B cell (primary cell): ENCODE data around the gene SFT2D2. TPM values are rescaled to one million over a fixed set of nuclear protein-coding genes. Genes with fewer than 3 reads are reported as not detected.

ENCODE experiments used
- ATAC-seq: fragments of 200-7000 bp; cut with Tn5 transposase; one replicate; pipeline ENCODE4 v1.10.0; 2021; ENCODE audit warnings: low read depth, mild to moderate bottlenecking, moderate number of reproducible peaks, moderate library complexity
- CTCF ChIA-PET: fragments of 350-600 bp; sonication (Branson Sonifier 250); formaldehyde crosslinking; loops from one replicate; lab custom pipeline; 2021; ENCODE audit warnings: antibody characterized with exemption, inconsistent platforms; lab: Charles Lee
- POLR2A ChIA-PET: fragments of 350-600 bp; sonication (Branson Sonifier 250); formaldehyde crosslinking; loops from one replicate; lab custom pipeline; 2021; ENCODE audit warnings: antibody characterized with exemption; lab: Charles Lee
- DNase-seq: peaks from one replicate; pipeline ENCODE4 v3.0.0; 2013
- H2AFZ ChIP-seq: 2 replicates; pipeline ENCODE4 v1.6.1; 2012; ENCODE audit warnings: mild to moderate bottlenecking, low read depth, low read length; ENCODE audit not compliant: insufficient read depth, poor library complexity, severe bottlenecking
- H3K27ac ChIP-seq, 2 donors: 1 replicate in 1 of 2; 2 replicates in 1 of 2; pipeline ENCODE4 v1.5.1; 2012 to 2013; ENCODE audit warnings: low read length in 2 of 2, mild to moderate bottlenecking in 2 of 2, moderate library complexity in 1 of 2
- H3K27me3 ChIP-seq, 4 experiments: fragments of 200-600 bp in 1 of 4; sonication (generic) in 1 of 4; replicated peaks in 1 of 4; 1 replicate in 2 of 4; 2 replicates in 2 of 4; pipeline versions ENCODE4 v1.6.1 to v1.7.0; 2013 to 2016; ENCODE audit warnings: low read length in 3 of 4, mild to moderate bottlenecking in 2 of 4, mixed read lengths in 1 of 4, moderate library complexity in 1 of 4; ENCODE audit not compliant: insufficient read depth in 4 of 4, control insufficient read depth in 3 of 4; ENCODE audit errors: control extremely low read depth in 1 of 4
- H3K36me3 ChIP-seq, 2 experiments: replicated peaks in 1 of 2; 1 replicate in 1 of 2; 2 replicates in 1 of 2; pipeline versions ENCODE4 v1.6.1 to v1.7.1; 2013; ENCODE audit warnings: low read length in 1 of 2; ENCODE audit not compliant: insufficient read depth in 2 of 2, control insufficient read depth in 1 of 2; ENCODE audit errors: control extremely low read depth in 1 of 2, extremely low read depth in 1 of 2
- H3K4me1 ChIP-seq, 2 donors: fragments of 200-600 bp in 1 of 2; sonication (generic) in 1 of 2; 1 replicate in 1 of 2; 2 replicates in 1 of 2; pipeline versions ENCODE4 v1.5.1 to v1.6.1; 2013 to 2017; ENCODE audit warnings: low read length in 2 of 2; ENCODE audit not compliant: control insufficient read depth in 2 of 2, insufficient read depth in 2 of 2
- H3K4me2 ChIP-seq: replicated peaks from 2 replicates; pipeline ENCODE3; 2012; ENCODE audit warnings: mild to moderate bottlenecking, low read depth, low read length; ENCODE audit not compliant: poor library complexity, severe bottlenecking
- H3K4me3 ChIP-seq, 5 experiments: fragments of 200-600 bp in 1 of 5; sonication (generic) in 1 of 5; 1 replicate in 3 of 5; 2 replicates in 2 of 5; pipeline versions ENCODE4 v1.5.1 to v1.7.0; 2011 to 2016; ENCODE audit warnings: low read length in 4 of 5, mild to moderate bottlenecking in 4 of 5, low read depth in 2 of 5, control low read depth in 1 of 5, moderate library complexity in 1 of 5; ENCODE audit not compliant: insufficient read depth in 1 of 5; ENCODE audit errors: control extremely low read depth in 1 of 5, extremely low read depth in 1 of 5
- H3K79me2 ChIP-seq: fragments of 200-600 bp; sonication (generic); one replicate; pipeline ENCODE4 v1.6.0; 2016; ENCODE audit warnings: low read length; ENCODE audit not compliant: control insufficient read depth, insufficient read depth
- H3K9ac ChIP-seq: fragments of 200-600 bp; sonication (generic); 2 replicates; pipeline ENCODE4 v1.6.1; 2017; ENCODE audit warnings: mild to moderate bottlenecking, low read length, moderate library complexity
- H3K9me3 ChIP-seq, 3 donors: one replicate each; pipeline versions ENCODE4 v1.6.1 to v1.7.1; 2013; ENCODE audit warnings: low read length in 2 of 3; ENCODE audit not compliant: control insufficient read depth in 2 of 3, insufficient read depth in 1 of 3; ENCODE audit errors: control extremely low read depth in 1 of 3
- H4K20me1 ChIP-seq: 2 replicates; pipeline ENCODE4 v1.6.0; 2012; ENCODE audit warnings: mild to moderate bottlenecking, low read length; ENCODE audit not compliant: insufficient read depth, control insufficient read depth, poor library complexity, severe bottlenecking
- H3K27ac Mint-ChIP-seq: one replicate; pipeline ENCODE4 v1.8.0; 2021; ENCODE audit warnings: mixed read lengths
- H3K27me3 Mint-ChIP-seq: one replicate; pipeline ENCODE4 v1.8.0; 2021; ENCODE audit warnings: mixed read lengths
- H3K4me1 Mint-ChIP-seq: one replicate; pipeline ENCODE4 v1.8.0; 2021; ENCODE audit warnings: mixed read lengths
- H3K4me3 Mint-ChIP-seq: one replicate; pipeline ENCODE4 v1.8.0; 2021; ENCODE audit warnings: mixed read lengths
- H3K9me3 Mint-ChIP-seq: one replicate; pipeline ENCODE4 v1.8.0; 2022; ENCODE audit warnings: mixed read lengths; ENCODE audit not compliant: insufficient read depth
- CTCF ChIP-seq: fragments of 200-600 bp; IDR thresholded peaks from one replicate; pipeline ENCODE4 v1.8.0; 2022; ENCODE audit warnings: antibody characterized with exemption, mild to moderate bottlenecking
- EZH2 ChIP-seq: IDR thresholded peaks from 2 replicates; pipeline ENCODE4 v1.6.1; 2012; ENCODE audit warnings: borderline replicate concordance, low read depth, mild to moderate bottlenecking, moderate library complexity, low read length; ENCODE audit not compliant: insufficient read depth, poor library complexity, severe bottlenecking
- WGBS: methylation state at CpG from one replicate; pipeline ENCODE4 v1.1.5; 2013; ENCODE audit warnings: missing lambda C conversion rate; ENCODE audit not compliant: insufficient coverage; 5-methylcytosine and 5-hydroxymethylcytosine counted together
- intact Hi-C: fragments of 100-400 bp; cut with micrococcal nuclease; formaldehyde crosslinking; loops from one replicate; pipeline ENCODE4 v1.10.0; 2022
- polyA plus RNA-seq: library from polyadenylated mRNA; depleted of rRNA; stranded (reverse); fragments of >200 nt; gene quantifications from 2 replicates; pipeline ENCODE4 v1.2.3, GENCODE V29; 2012
- total RNA-seq, 2 donors: library from RNA; stranded (reverse); fragments of 120-200 nt in 1 of 2; gene quantifications; 1 replicate in 1 of 2; 2 replicates in 1 of 2; pipeline versions ENCODE4 v1.2.3 to v1.2.4, GENCODE V29; 2013 to 2022

SFT2D2 gene
- total and polyA plus RNA-seq, 2 donors (not counting 1 experiment from before 2014, with no cell fraction given), result 13.0 to 68.3 TPM

- H3K9ac ChIP-seq, result no peak overlapping the region
- intact Hi-C loops, result no loop called here
- no peak for ATAC-seq
- no peaks in the 10 kb centered on the region for H3K79me2 ChIP-seq
- CTCF ChIA-PET, result no interaction called here
- H3K27ac ChIP-seq, result no peak overlapping the region
- no peak for DNase-seq
- no peak overlapping the region for H3K4me3 ChIP-seq
- POLR2A ChIA-PET, result no interaction called here
- no peak for TF ChIP-seq CTCF
- H3K27me3 Mint-ChIP-seq, result no peaks in the 10 kb centered on the region
- H3K4me3 Mint-ChIP-seq, result no peak overlapping the region
- peaks cover under 1 to 3% of the 10 kb centered on the region in 2 experiments for H3K36me3 ChIP-seq
- no peak overlapping the region for H3K27ac Mint-ChIP-seq
- no peaks in the 10 kb centered on the region for H3K4me1 ChIP-seq
- no peak overlapping the region for H2AFZ ChIP-seq
- H3K4me2 ChIP-seq, result no peak overlapping the region
- no peaks in the 10 kb centered on the region for H3K9me3 Mint-ChIP-seq
- no peaks in the 10 kb centered on the region for H3K4me1 Mint-ChIP-seq
- no peaks in the 10 kb centered on the region for H3K27me3 ChIP-seq
- H4K20me1 ChIP-seq, result no peaks in the 10 kb centered on the region
- WGBS, result 91% methylated on average over 7 of the region's 8 CpGs
- H3K9me3 ChIP-seq, result no peaks in the 10 kb centered on the region
These were observed 69.8 kb downstream of the SFT2D2 start for GRCh38 chr1:168295411-168296114.

- H3K79me2 ChIP-seq, result no peaks in the 10 kb centered on the region
- no peaks in the 10 kb centered on the region for H3K27me3 ChIP-seq
- DNase-seq, result no peak
- peaks cover 1 to 3% of the 10 kb centered on the region in 2 experiments for H3K36me3 ChIP-seq
- ATAC-seq, result no peak
- 100% methylated on average over 1 of the region's 7 CpGs for WGBS
- H3K4me3 Mint-ChIP-seq, result no peak overlapping the region
- H3K4me2 ChIP-seq, result no peak overlapping the region
- no peak overlapping the region for H3K9ac ChIP-seq
- H3K27ac ChIP-seq, result no peak overlapping the region
- no peaks in the 10 kb centered on the region for H3K9me3 ChIP-seq
- intact Hi-C loops, result no loop called here
- H3K4me1 ChIP-seq, result no peaks in the 10 kb centered on the region
- no peak overlapping the region for H3K27ac Mint-ChIP-seq
- H3K4me1 Mint-ChIP-seq, result no peaks in the 10 kb centered on the region
- no peak for TF ChIP-seq EZH2
- no peak for TF ChIP-seq CTCF
- no peak overlapping the region for H2AFZ ChIP-seq
- CTCF ChIA-PET, result no interaction called here
- POLR2A ChIA-PET, result no interaction called here
- no peaks in the 10 kb centered on the region for H3K27me3 Mint-ChIP-seq
- no peak overlapping the region for H3K4me3 ChIP-seq
- H4K20me1 ChIP-seq, result no peaks in the 10 kb centered on the region
- H3K9me3 Mint-ChIP-seq, result no peaks in the 10 kb centered on the region
These were observed 71.4 kb downstream of the SFT2D2 start for GRCh38 chr1:168297019-168297730.
